ENCODE results near the gene KIAA1755. TPM values are rescaled to one million over a fixed set of nuclear protein-coding genes. Genes with fewer than 3 reads are reported as not detected.

KIAA1755 gene
- polyA plus RNA-seq, 4 donors, result 2.3 to 5.5 (median 4.4) TPM

GRCh38 chr20:38169636-38170193 is 90.8 kb downstream of the KIAA1755 start:
- DNase-seq (ENCODE audit: low read depth in 4 of 4, low spot score in 2 of 4), result no peak

- DNase-seq (ENCODE audit: low read depth in 4 of 4, low spot score in 2 of 4), result no peak
Observed at GRCh38 chr20:38168791-38169589, 91.5 kb downstream of the KIAA1755 start.

GRCh38 chr20:38167851-38168760 is 92.4 kb downstream of the KIAA1755 start:
- DNase-seq (ENCODE audit: low read depth in 4 of 4, low spot score in 2 of 4), result no peak

- DNase-seq (ENCODE audit: low read depth in 4 of 4, low spot score in 2 of 4), result no peak
Observed at GRCh38 chr20:38167328-38167850, 93.1 kb downstream of the KIAA1755 start.

- DNase-seq (ENCODE audit: low read depth in 4 of 4, low spot score in 2 of 4), result no peak
Observed at GRCh38 chr20:38166703-38167233, 93.8 kb downstream of the KIAA1755 start.

GRCh38 chr20:38165966-38166702 is 94.4 kb downstream of the KIAA1755 start:
- DNase-seq (ENCODE audit: low read depth in 4 of 4, low spot score in 2 of 4), result no peak

- peak in 1 of 4 donors; percentile 53 for DNase-seq (ENCODE audit: low read depth in 4 of 4, low spot score in 2 of 4)
Observed at GRCh38 chr20:38165089-38165965, 95.2 kb downstream of the KIAA1755 start, which contains the start of gene TGM2. TGM2 (minus strand) TSS chr20:38165270; CDS start chr20:38165198, 72 bp downstream.

GRCh38 chr20:38164624-38165088 is 95.9 kb downstream of the KIAA1755 start:
- no peak for DNase-seq (ENCODE audit: low read depth in 4 of 4, low spot score in 2 of 4)

GRCh38 chr20:38164069-38164468 is 96.5 kb downstream of the KIAA1755 start:
- no peak for DNase-seq (ENCODE audit: low read depth in 4 of 4, low spot score in 2 of 4)

- DNase-seq (ENCODE audit: low read depth in 4 of 4, low spot score in 2 of 4), result no peak
Observed at GRCh38 chr20:38162878-38163875, 97.4 kb downstream of the KIAA1755 start.

- DNase-seq (ENCODE audit: low read depth in 4 of 4, low spot score in 2 of 4), result no peak
Observed at GRCh38 chr20:38162149-38162548, 98.4 kb downstream of the KIAA1755 start.

- DNase-seq (ENCODE audit: low read depth in 4 of 4, low spot score in 2 of 4), result no peak
Observed at GRCh38 chr20:38161412-38161774, 99.1 kb downstream of the KIAA1755 start.

Other genes with a start within 250 kb of the KIAA1755 start
- gene TTI1, start 227.3 kb downstream of the KIAA1755 start, polyA plus RNA-seq (ENCODE audit: insufficient read length in 4 of 4), result 10 to 100 TPM; 20.9 to 32.6 (median 28.7) TPM
- 10 to 100 TPM; 35.3 to 41.6 (median 37.7) TPM for gene RPRD1B, start 227.0 kb downstream of the KIAA1755 start, polyA plus RNA-seq (ENCODE audit: insufficient read length in 4 of 4)
- 10 to 100 TPM; 35.8 to 38.1 (median 36.4) TPM for gene TGM2, start 95.5 kb downstream of the KIAA1755 start, polyA plus RNA-seq (ENCODE audit: insufficient read length in 4 of 4)
- 1 to 10 TPM in 1 of 4 donors, under 1 TPM in 2, not detected in 1; 0.38 to 1.5 (median 0.74) TPM for gene BPI, start 43.4 kb upstream of the KIAA1755 start, polyA plus RNA-seq (ENCODE audit: insufficient read length in 4 of 4)
- under 1 TPM in 1 of 4 donors, not detected in 3; 0.23 TPM for gene LBP, start 85.7 kb upstream of the KIAA1755 start, polyA plus RNA-seq (ENCODE audit: insufficient read length in 4 of 4)
- gene SNHG17, start 174.6 kb upstream of the KIAA1755 start, polyA plus RNA-seq (ENCODE audit: insufficient read length in 4 of 4), result 10 to 100 TPM; 28.2 to 75.8 (median 33.0) TPM
- 10 to 100 TPM; 28.4 to 44.4 (median 38.3) TPM for gene RALGAPB, start 212.1 kb upstream of the KIAA1755 start, polyA plus RNA-seq (ENCODE audit: insufficient read length in 4 of 4)

All from left renal cortex interstitium (tissue), 4 donors.